Right kidney (tissue), 1 donor: ENCODE measurements around the gene NDRG3.
"Not testable (repeated sequence)": the region's sequence is repeated elsewhere in the genome, so short reads cannot be mapped to it uniquely, and the experiment has no call there.

Experiments used
- DNase-seq: peaks from one replicate; pipeline ENCODE4 v3.0.0-alpha.2; 2016

The NDRG3 gene

GRCh38 chr20:36645353-36645752 lies 100.5 kb downstream of the NDRG3 start:
- no peak for DNase-seq

GRCh38 chr20:36644706-36645095 lies 101.2 kb downstream of the NDRG3 start:
- no peak for DNase-seq

GRCh38 chr20:36644032-36644705 lies 101.7 kb downstream of the NDRG3 start:
- no peak for DNase-seq

- no peak for DNase-seq
These were observed 103.8 kb downstream of the NDRG3 start for GRCh38 chr20:36642136-36642535.

- DNase-seq = no peak
These were observed 104.4 kb downstream of the NDRG3 start for GRCh38 chr20:36641506-36641843.

GRCh38 chr20:36638876-36639400 lies 107.0 kb downstream of the NDRG3 start:
- not testable (repeated sequence) for DNase-seq

- DNase-seq = no peak
These were observed 111.5 kb downstream of the NDRG3 start for GRCh38 chr20:36634342-36634741.

GRCh38 chr20:36633285-36633772 lies 112.6 kb downstream of the NDRG3 start:
- DNase-seq = no peak

GRCh38 chr20:36632487-36633284 lies 113.2 kb downstream of the NDRG3 start:
- no peak for DNase-seq

GRCh38 chr20:36632147-36632486 lies 113.8 kb downstream of the NDRG3 start:
- DNase-seq = no peak

- no peak for DNase-seq
These were observed 114.2 kb downstream of the NDRG3 start for GRCh38 chr20:36631646-36632045.

- DNase-seq = no peak
These were observed 115.9 kb downstream of the NDRG3 start for GRCh38 chr20:36629719-36630681.

- DNase-seq = no peak
These were observed 117.8 kb downstream of the NDRG3 start for GRCh38 chr20:36628076-36628475.

- no peak for DNase-seq
These were observed 121.0 kb downstream of the NDRG3 start for GRCh38 chr20:36624944-36625324.

- DNase-seq = no peak
These were observed 121.6 kb downstream of the NDRG3 start for GRCh38 chr20:36624068-36624943.

- DNase-seq = no peak
These were observed 122.4 kb downstream of the NDRG3 start for GRCh38 chr20:36623444-36623843.

- DNase-seq = no peak
These were observed 125.0 kb downstream of the NDRG3 start for GRCh38 chr20:36620917-36621316.

GRCh38 chr20:36614781-36615557 lies 130.9 kb downstream of the NDRG3 start:
- no peak for DNase-seq

GRCh38 chr20:36613974-36614373 lies 131.9 kb downstream of the NDRG3 start:
- no peak for DNase-seq

- DNase-seq = no peak
These were observed 134.3 kb downstream of the NDRG3 start for GRCh38 chr20:36611625-36612024.

- not testable (repeated sequence) for DNase-seq
These were observed 137.5 kb downstream of the NDRG3 start for GRCh38 chr20:36608388-36608728.
